H1 (cell line): ENCODE results near the gene INPP5K. TPM values are rescaled to one million over a fixed set of nuclear protein-coding genes. Genes with fewer than 3 reads are reported as not detected.

Experiments
- CHD1 ChIP-seq: IDR thresholded peaks from 2 replicates; pipeline ENCODE4 v1.6.1; 2012; ENCODE audit warnings: low read depth, low read length, improper control_type of control experiment
- EP300 ChIP-seq, 2 experiments: IDR thresholded peaks; 1 replicate in 1 of 2; 2 replicates in 1 of 2; pipeline ENCODE4 v1.6.1; 2011 to 2012; ENCODE audit warnings: low read depth in 2 of 2, low read length in 2 of 2, mild to moderate bottlenecking in 2 of 2, borderline replicate concordance in 1 of 2, inconsistent platforms in 1 of 2, moderate library complexity in 1 of 2
- JUN ChIP-seq: IDR thresholded peaks from 2 replicates; pipeline ENCODE4 v1.6.1; 2011; ENCODE audit warnings: low read depth, mild to moderate bottlenecking, improper control_type of control experiment, low read length
- PHF8 ChIP-seq: fragments of 200-600 bp; sonication (generic); conservative IDR thresholded peaks from 2 replicates; pipeline ENCODE4 v1.7.1; 2012; ENCODE audit warnings: low read depth, mild to moderate bottlenecking, inconsistent platforms, low read length, moderate library complexity
- RNF2 ChIP-seq: fragments of 200-900, 300-1000 bp; sonication (generic); IDR thresholded peaks from 2 replicates; pipeline ENCODE4 v1.7.1; 2016; ENCODE audit warnings: borderline replicate concordance, low read depth, mild to moderate bottlenecking, antibody characterized with exemption, low read length; ENCODE audit not compliant: poor library complexity, severe bottlenecking; ENCODE audit errors: missing control alignments
- SP2 ChIP-seq: IDR thresholded peaks from 2 replicates; pipeline ENCODE4 v1.6.1; 2012; ENCODE audit warnings: mild to moderate bottlenecking, low read length, inconsistent platforms
- SP4 ChIP-seq: IDR thresholded peaks from 2 replicates; pipeline ENCODE4 v1.6.1; 2012; ENCODE audit warnings: low read length, inconsistent platforms
- polyA plus RNA-seq, 7 experiments: library from polyadenylated mRNA; depleted of rRNA in 3 of 7; stranded (reverse) in 5 of 7; unstranded in 2 of 7; fragments of >200 nt in 5 of 7; fragments of 200-250 nt in 2 of 7; gene quantifications; 1 replicate in 5 of 7; 2 replicates in 1 of 7; 4 replicates in 1 of 7; pipeline versions ENCODE4 v1.2.1 to v1.2.3, GENCODE V29; 2011 to 2013; ENCODE audit warnings: missing spikeins in 2 of 7, mixed read lengths in 2 of 7
- total RNA-seq: library from RNA; stranded (reverse); fragmentation: NEBNext Ultra II Directional; extraction: Animal tissue kit (Norgen Biotek cat#: 25700); gene quantifications from 2 replicates; pipeline ENCODE4 v1.2.1, GENCODE V29; 2021
- TF ChIP-seq, protein P1 (sequence below): IDR thresholded peaks from 2 replicates; pipeline ENCODE4 v1.6.1; 2012; ENCODE audit warnings: inconsistent platforms
- TF ChIP-seq, protein P2 (sequence below): IDR thresholded peaks from 2 replicates; pipeline ENCODE4 v1.6.1; 2011; ENCODE audit warnings: low read depth, mild to moderate bottlenecking, low read length; ENCODE audit not compliant: insufficient read depth
- TF ChIP-seq, protein P3 (sequence below): IDR thresholded peaks from 2 replicates; pipeline ENCODE4 v1.6.1; 2012; ENCODE audit warnings: inconsistent platforms

The INPP5K gene
- total and polyA plus RNA-seq, 2 of the 8 experiments (the other 6 are each of a cell fraction or from before 2014, with no cell fraction given): 21.0 to 24.1 TPM

DNA sequence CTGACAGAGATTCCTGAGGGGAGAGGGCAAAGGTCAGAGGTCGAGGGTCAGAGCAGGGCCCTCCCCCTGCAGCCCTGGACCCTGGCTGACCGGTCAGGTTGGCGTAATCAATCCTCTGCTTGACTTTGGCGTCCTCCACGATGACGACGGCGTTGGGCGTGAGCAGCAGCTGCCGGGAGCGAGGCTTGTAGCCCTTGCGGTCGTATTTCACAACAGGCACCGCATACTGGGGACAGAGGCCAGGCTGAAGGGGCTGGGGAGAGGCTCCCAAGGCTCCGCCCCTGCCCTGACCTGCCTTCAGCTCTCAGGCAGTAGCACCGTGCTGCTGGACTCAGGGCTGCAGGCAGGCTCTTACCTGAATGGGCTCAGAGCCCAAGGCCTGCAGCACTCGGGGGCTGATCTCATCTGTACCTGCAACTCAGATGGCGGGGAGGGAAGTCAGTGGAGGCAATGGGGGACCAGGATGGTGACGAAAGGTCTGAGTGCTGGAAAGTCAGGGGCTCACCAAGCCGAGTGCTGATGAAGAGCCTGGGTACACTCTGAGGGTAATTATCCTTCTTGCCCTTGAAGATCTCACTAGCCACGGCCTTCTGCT lies 48.4 kb downstream of the INPP5K start (continued):
- no peak for TF ChIP-seq EP300 (IDR thresholded peaks at IDR 0.05; ENCODE audit: borderline replicate concordance in 1 of 2, low read depth in 2 of 2, low read length in 2 of 2)
- TF ChIP-seq, protein P1, sequence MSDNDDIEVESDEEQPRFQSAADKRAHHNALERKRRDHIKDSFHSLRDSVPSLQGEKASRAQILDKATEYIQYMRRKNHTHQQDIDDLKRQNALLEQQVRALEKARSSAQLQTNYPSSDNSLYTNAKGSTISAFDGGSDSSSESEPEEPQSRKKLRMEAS: no peak
- no peak for TF ChIP-seq RNF2
- TF ChIP-seq CHD1: no peak
- TF ChIP-seq PHF8: no peak
- TF ChIP-seq, protein P2, sequence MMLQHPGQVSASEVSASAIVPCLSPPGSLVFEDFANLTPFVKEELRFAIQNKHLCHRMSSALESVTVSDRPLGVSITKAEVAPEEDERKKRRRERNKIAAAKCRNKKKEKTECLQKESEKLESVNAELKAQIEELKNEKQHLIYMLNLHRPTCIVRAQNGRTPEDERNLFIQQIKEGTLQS: no peak
- TF ChIP-seq SP4: no peak
- no peak for TF ChIP-seq SP2
- no peak for TF ChIP-seq JUN
- TF ChIP-seq, protein P3, sequence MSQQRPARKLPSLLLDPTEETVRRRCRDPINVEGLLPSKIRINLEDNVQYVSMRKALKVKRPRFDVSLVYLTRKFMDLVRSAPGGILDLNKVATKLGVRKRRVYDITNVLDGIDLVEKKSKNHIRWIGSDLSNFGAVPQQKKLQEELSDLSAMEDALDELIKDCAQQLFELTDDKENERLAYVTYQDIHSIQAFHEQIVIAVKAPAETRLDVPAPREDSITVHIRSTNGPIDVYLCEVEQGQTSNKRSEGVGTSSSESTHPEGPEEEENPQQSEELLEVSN: no peak
